ENCODE data around the gene PCDHB3.
"Not testable (repeated sequence)": the region's sequence is repeated elsewhere in the genome, so short reads cannot be mapped to it uniquely, and the experiment has no call there.

Gene PCDHB3

GRCh38 chr5:141135718-141136266 is 35.5 kb downstream of the PCDHB3 start:
- no peak for FAIRE-seq

GRCh38 chr5:141137346-141137745 is 37.1 kb downstream of the PCDHB3 start:
- not testable (repeated sequence) for DNase-seq (ENCODE audit: low spot score); FAIRE-seq

More at GRCh38 chr5:141135718-141136266, 35.5 kb downstream of the PCDHB3 start:
- no peak for DNase-seq (ENCODE audit: low spot score)

GRCh38 chr5:141149812-141150211 is 49.5 kb downstream of the PCDHB3 start, which contains the start of gene PCDHB6:
Gene PCDHB6, plus strand, starts transcription at chr5:141150057. Its CDS starts 201 bp downstream, at chr5:141150258.
- FAIRE-seq (no peak), DNase-seq (ENCODE audit: low spot score) (no peak)

GRCh38 chr5:141150224-141150992 is 50.1 kb downstream of the PCDHB3 start:
- FAIRE-seq: no peak
- no peak for DNase-seq (ENCODE audit: low spot score)

DNA sequence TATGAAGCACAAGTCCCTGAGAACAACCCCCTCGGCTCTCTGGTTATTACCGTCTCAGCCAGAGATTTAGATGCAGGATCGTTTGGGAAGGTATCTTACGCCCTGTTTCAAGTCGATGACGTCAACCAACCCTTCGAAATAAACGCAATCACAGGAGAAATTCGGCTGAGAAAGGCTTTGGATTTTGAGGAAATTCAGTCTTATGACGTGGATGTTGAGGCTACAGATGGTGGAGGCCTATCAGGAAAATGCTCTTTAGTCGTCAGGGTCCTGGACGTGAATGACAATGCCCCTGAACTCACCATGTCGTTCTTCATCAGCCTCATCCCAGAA is 50.7 kb downstream of the PCDHB3 start:
- FAIRE-seq (no peak), DNase-seq (ENCODE audit: low spot score) (no peak)

DNA sequence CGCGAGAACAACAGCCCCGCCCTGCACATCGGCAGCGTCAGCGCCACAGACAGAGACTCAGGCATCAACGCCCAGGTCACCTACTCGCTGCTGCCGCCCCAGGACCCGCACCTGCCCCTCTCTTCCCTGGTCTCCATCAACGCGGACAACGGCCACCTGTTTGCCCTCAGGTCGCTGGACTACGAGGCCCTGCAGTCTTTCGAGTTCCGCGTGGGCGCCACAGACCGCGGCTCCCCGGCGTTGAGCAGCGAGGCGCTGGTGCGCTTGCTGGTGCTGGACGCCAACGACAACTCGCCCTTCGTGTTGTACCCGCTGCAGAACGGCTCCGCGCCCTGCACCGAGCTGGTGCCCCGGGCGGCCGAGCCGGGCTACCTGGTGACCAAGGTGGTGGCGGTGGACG is 51.4 kb downstream of the PCDHB3 start:
- FAIRE-seq; DNase-seq (ENCODE audit: low spot score): not testable (repeated sequence)

DNA sequence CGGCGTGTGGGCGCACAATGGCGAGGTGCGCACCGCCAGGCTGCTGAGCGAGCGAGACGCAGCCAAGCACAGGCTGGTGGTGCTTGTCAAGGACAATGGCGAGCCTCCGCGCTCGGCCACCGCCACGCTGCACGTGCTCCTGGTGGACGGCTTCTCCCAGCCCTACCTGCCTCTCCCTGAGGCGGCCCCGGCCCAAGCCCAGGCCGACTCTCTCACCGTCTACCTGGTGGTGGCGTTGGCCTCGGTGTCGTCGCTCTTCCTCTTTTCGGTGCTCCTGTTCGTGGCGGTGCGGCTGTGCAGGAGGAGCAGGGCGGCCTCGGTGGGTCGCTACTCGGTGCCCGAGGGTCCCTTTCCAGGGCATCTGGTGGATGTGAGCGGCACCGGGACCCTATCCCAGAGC is 51.8 kb downstream of the PCDHB3 start:
- FAIRE-seq: not testable (repeated sequence)

More for the DNA sequence above, 51.8 kb downstream of the PCDHB3 start:
- not testable (repeated sequence) for DNase-seq (ENCODE audit: low spot score)

Measured in RCC 7860 (cell line).